K562 (cell line): ENCODE data around the gene RPL28. TPM values are rescaled to one million over a fixed set of nuclear protein-coding genes. Genes with fewer than 3 reads are reported as not detected.
A peak's percentile ranks its signal among the peaks of the same experiment; 100 is the strongest.

Experiments used
- GABPB1 ChIP-seq: sonication (generic); formaldehyde crosslinking; IDR thresholded peaks from 2 replicates; pipeline ENCODE4 v1.8.0; 2022; ENCODE audit warnings: mild to moderate bottlenecking, missing genetic modification reagents
- GTF2F1 ChIP-seq: IDR thresholded peaks from 2 replicates; pipeline ENCODE4 v1.6.1; 2011; ENCODE audit warnings: low read depth, low read length, improper control_type of control experiment
- HNRNPLL ChIP-seq: fragments of 200-400 bp; formaldehyde crosslinking; IDR thresholded peaks from 2 replicates; pipeline ENCODE4 v1.6.1; 2017; ENCODE audit warnings: low read length, low read depth, mild to moderate bottlenecking; ENCODE audit not compliant: poor library complexity, severe bottlenecking
- HOXB6 ChIP-seq: fragments of 250-450 bp; sonication (Bioruptor Pico); IDR thresholded peaks from 2 replicates; pipeline ENCODE4 v1.5.1; 2022; ENCODE audit warnings: mild to moderate bottlenecking, borderline replicate concordance
- KDM4B ChIP-seq, 2 experiments: fragments of 450-650 bp in 1 of 2; sonication (generic) in 1 of 2; IDR thresholded peaks; 2 replicates each; pipeline ENCODE4 v1.6.1; 2016 to 2017; ENCODE audit warnings: borderline replicate concordance in 2 of 2, antibody characterized with exemption in 1 of 2, low read depth in 1 of 2, mild to moderate bottlenecking in 1 of 2
- MTA1 ChIP-seq: fragments of 450-650 bp; IDR thresholded peaks from 2 replicates; pipeline ENCODE4 v1.6.1; 2017; ENCODE audit warnings: borderline replicate concordance
- NELFE ChIP-seq: IDR thresholded peaks from 2 replicates; pipeline ENCODE4 v1.6.1; 2011; ENCODE audit warnings: mild to moderate bottlenecking; ENCODE audit not compliant: insufficient read depth, insufficient read length
- PHF21A ChIP-seq: fragments of 450-650 bp; IDR thresholded peaks from 2 replicates; pipeline ENCODE4 v1.6.1; 2017; ENCODE audit warnings: low read depth, borderline replicate concordance
- POLR2A ChIP-seq: fragments of 450-650 bp; conservative IDR thresholded peaks from 2 replicates; pipeline ENCODE4 v1.6.1; 2016
- SNRNP70 ChIP-seq: fragments of 200-400 bp; formaldehyde crosslinking; optimal IDR thresholded peaks from 2 replicates; pipeline ENCODE3; 2017; ENCODE audit warnings: low read depth, low read length
- SP2 ChIP-seq: IDR thresholded peaks from 2 replicates; pipeline ENCODE4 v1.6.1; 2011; ENCODE audit warnings: mild to moderate bottlenecking, low read depth, low read length, moderate library complexity; ENCODE audit not compliant: poor library complexity, severe bottlenecking; ENCODE audit errors: extremely low read depth
- SUPT5H ChIP-seq: fragments of 450-650 bp; IDR thresholded peaks from 2 replicates; pipeline ENCODE4 v1.6.1; 2016
- U2AF1 ChIP-seq: fragments of 200-400 bp; formaldehyde crosslinking; optimal IDR thresholded peaks from 2 replicates; pipeline ENCODE3; 2017; ENCODE audit warnings: mild to moderate bottlenecking, low read depth, low read length, moderate library complexity
- ZNF23 ChIP-seq: fragments of 250-450 bp; sonication (Bioruptor Pico); IDR thresholded peaks from 2 replicates; pipeline ENCODE4 v1.4.0; 2020; ENCODE audit warnings: mild to moderate bottlenecking
- ZNF253 ChIP-seq: fragments of 250-450 bp; sonication (Bioruptor Pico); conservative IDR thresholded peaks from 2 replicates; pipeline ENCODE4 v1.6.1; 2021; ENCODE audit warnings: mild to moderate bottlenecking
- ZNF408 ChIP-seq: fragments of 250-450 bp; sonication (Bioruptor Pico); IDR thresholded peaks from 2 replicates; pipeline ENCODE4 v1.4.0; 2020; ENCODE audit warnings: low read depth, mild to moderate bottlenecking, moderate library complexity
- polyA plus RNA-seq, 8 experiments: library from polyadenylated mRNA; depleted of rRNA in 4 of 8; stranded (reverse) in 5 of 8; unstranded in 3 of 8; fragments of >200 nt; fragmentation: Nextera tagmentation in 2 of 8; fragmentation: Illumina TruSeq in 1 of 8; extraction: Ambion mirVana in 2 of 8; extraction: Trizol in 1 of 8; gene quantifications; 2 replicates each; pipeline versions ENCODE4 v1.2.1 to v1.2.3, GENCODE V29; 2011 to 2014; ENCODE audit warnings: inconsistent platforms in 1 of 8, missing spikeins in 1 of 8
- total RNA-seq, 7 experiments: library from RNA; depleted of rRNA in 6 of 7; stranded (reverse); fragments of >200 nt in 6 of 7; fragmentation: Illumina TruSeq in 2 of 7; extraction: Trizol in 2 of 7; gene quantifications; 2 replicates each; pipeline versions ENCODE4 v1.2.1 to v1.2.3, GENCODE V29; 2011 to 2021; ENCODE audit warnings: low replicate concordance in 1 of 7
- TF ChIP-seq, protein P1 (sequence below): sonication (generic); formaldehyde crosslinking; IDR thresholded peaks from 2 replicates; pipeline ENCODE4 v1.8.0; 2022; ENCODE audit warnings: mild to moderate bottlenecking, missing genetic modification reagents
- TF ChIP-seq, protein P2 (sequence below): sonication (generic); formaldehyde crosslinking; IDR thresholded peaks from 2 replicates; pipeline ENCODE4 v1.8.0; 2022; ENCODE audit warnings: mild to moderate bottlenecking, low read depth, missing genetic modification reagents
- TF ChIP-seq, protein P3 (sequence below), 2 experiments: fragments of 200-800 bp in 1 of 2; sonication (Bioruptor generic) in 1 of 2; sonication (generic) in 1 of 2; formaldehyde crosslinking in 1 of 2; IDR thresholded peaks in 1 of 2; conservative IDR thresholded peaks in 1 of 2; 2 replicates each; pipeline versions ENCODE4 v1.5.0 to v1.6.1; 2016 to 2020; ENCODE audit warnings: missing compliant biosample characterization in 1 of 2, missing genetic modification characterization in 1 of 2, missing genetic modification reagents in 1 of 2
- TF ChIP-seq, protein P4 (sequence below), 2 experiments: IDR thresholded peaks; 2 replicates each; pipeline ENCODE4 v1.6.1; 2012; ENCODE audit warnings: improper control_type of control experiment in 2 of 2, low read depth in 2 of 2, low read length in 2 of 2, borderline replicate concordance in 1 of 2

RPL28 gene
- total and polyA plus RNA-seq, 9 of the 15 experiments (the other 6 are each of a cell fraction or from before 2014, with no cell fraction given) = 124 to 3,106 (median 622) TPM

DNA sequence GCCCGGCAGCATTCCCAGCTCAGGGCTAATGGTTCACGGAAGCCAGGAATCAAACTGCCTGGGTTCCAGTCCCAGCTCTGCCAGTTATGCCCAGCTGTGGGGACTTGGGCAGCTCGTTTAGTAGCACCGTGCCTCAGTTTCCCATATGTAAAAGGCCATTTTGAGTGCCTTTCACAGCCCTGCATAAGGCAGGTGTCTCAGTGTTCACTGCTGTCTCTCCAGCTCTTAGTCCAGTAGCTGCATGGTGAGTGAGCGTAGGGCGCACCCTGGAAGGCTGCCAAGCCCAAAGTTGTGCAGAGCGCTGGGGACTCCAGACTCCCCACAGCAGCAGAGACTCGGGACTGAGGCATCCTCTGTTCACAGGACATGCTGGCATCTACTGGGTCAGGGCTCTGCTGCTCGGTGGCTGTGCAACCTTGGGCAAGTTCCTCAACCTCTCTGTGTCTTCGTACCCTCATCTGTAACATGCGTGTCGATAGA, 5.5 kb downstream of the RPL28 start (continued):
- TF ChIP-seq, protein P1, sequence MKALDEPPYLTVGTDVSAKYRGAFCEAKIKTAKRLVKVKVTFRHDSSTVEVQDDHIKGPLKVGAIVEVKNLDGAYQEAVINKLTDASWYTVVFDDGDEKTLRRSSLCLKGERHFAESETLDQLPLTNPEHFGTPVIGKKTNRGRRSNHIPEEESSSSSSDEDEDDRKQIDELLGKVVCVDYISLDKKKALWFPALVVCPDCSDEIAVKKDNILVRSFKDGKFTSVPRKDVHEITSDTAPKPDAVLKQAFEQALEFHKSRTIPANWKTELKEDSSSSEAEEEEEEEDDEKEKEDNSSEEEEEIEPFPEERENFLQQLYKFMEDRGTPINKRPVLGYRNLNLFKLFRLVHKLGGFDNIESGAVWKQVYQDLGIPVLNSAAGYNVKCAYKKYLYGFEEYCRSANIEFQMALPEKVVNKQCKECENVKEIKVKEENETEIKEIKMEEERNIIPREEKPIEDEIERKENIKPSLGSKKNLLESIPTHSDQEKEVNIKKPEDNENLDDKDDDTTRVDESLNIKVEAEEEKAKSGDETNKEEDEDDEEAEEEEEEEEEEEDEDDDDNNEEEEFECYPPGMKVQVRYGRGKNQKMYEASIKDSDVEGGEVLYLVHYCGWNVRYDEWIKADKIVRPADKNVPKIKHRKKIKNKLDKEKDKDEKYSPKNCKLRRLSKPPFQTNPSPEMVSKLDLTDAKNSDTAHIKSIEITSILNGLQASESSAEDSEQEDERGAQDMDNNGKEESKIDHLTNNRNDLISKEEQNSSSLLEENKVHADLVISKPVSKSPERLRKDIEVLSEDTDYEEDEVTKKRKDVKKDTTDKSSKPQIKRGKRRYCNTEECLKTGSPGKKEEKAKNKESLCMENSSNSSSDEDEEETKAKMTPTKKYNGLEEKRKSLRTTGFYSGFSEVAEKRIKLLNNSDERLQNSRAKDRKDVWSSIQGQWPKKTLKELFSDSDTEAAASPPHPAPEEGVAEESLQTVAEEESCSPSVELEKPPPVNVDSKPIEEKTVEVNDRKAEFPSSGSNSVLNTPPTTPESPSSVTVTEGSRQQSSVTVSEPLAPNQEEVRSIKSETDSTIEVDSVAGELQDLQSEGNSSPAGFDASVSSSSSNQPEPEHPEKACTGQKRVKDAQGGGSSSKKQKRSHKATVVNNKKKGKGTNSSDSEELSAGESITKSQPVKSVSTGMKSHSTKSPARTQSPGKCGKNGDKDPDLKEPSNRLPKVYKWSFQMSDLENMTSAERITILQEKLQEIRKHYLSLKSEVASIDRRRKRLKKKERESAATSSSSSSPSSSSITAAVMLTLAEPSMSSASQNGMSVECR (CRISPR knock-in tag) = no peak
- TF ChIP-seq SNRNP70 (peak; percentile 78), ZNF408 (CRISPR knock-in tag) (no peak), HNRNPLL (no peak), HOXB6 (no peak), SUPT5H (no peak), GTF2F1 (no peak), GABPB1 (CRISPR knock-in tag) (no peak), ZNF23 (CRISPR knock-in tag) (no peak), KDM4B (IDR thresholded peaks at IDR 0.05; ENCODE audit: borderline replicate concordance in 2 of 2, low read depth in 1 of 2) (no peak), U2AF1 (no peak), MTA1 (no peak), SP2 (no peak), ZNF253 (CRISPR knock-in tag) (no peak), POLR2A (peak; percentile 30), NELFE (no peak), PHF21A (no peak)
- TF ChIP-seq, protein P2, sequence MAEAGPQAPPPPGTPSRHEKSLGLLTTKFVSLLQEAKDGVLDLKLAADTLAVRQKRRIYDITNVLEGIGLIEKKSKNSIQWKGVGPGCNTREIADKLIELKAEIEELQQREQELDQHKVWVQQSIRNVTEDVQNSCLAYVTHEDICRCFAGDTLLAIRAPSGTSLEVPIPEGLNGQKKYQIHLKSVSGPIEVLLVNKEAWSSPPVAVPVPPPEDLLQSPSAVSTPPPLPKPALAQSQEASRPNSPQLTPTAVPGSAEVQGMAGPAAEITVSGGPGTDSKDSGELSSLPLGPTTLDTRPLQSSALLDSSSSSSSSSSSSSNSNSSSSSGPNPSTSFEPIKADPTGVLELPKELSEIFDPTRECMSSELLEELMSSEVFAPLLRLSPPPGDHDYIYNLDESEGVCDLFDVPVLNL = no peak
- TF ChIP-seq, protein P3, sequence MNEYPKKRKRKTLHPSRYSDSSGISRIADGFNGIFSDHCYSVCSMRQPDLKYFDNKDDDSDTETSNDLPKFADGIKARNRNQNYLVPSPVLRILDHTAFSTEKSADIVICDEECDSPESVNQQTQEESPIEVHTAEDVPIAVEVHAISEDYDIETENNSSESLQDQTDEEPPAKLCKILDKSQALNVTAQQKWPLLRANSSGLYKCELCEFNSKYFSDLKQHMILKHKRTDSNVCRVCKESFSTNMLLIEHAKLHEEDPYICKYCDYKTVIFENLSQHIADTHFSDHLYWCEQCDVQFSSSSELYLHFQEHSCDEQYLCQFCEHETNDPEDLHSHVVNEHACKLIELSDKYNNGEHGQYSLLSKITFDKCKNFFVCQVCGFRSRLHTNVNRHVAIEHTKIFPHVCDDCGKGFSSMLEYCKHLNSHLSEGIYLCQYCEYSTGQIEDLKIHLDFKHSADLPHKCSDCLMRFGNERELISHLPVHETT (CRISPR knock-in tag; conservative IDR thresholded peaks at IDR 0.05 in 1 of 2, IDR thresholded peaks at IDR 0.05 in 1 of 2) = no peak
- TF ChIP-seq, protein P4, sequence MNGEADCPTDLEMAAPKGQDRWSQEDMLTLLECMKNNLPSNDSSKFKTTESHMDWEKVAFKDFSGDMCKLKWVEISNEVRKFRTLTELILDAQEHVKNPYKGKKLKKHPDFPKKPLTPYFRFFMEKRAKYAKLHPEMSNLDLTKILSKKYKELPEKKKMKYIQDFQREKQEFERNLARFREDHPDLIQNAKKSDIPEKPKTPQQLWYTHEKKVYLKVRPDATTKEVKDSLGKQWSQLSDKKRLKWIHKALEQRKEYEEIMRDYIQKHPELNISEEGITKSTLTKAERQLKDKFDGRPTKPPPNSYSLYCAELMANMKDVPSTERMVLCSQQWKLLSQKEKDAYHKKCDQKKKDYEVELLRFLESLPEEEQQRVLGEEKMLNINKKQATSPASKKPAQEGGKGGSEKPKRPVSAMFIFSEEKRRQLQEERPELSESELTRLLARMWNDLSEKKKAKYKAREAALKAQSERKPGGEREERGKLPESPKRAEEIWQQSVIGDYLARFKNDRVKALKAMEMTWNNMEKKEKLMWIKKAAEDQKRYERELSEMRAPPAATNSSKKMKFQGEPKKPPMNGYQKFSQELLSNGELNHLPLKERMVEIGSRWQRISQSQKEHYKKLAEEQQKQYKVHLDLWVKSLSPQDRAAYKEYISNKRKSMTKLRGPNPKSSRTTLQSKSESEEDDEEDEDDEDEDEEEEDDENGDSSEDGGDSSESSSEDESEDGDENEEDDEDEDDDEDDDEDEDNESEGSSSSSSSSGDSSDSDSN (IDR thresholded peaks at IDR 0.05; ENCODE audit: borderline replicate concordance in 1 of 2, low read depth in 2 of 2, low read length in 2 of 2) = no peak
